SW480 (cell line): ENCODE data around the gene IZUMO3.
"Not testable (repeated sequence)": the region's sequence is repeated elsewhere in the genome, so short reads cannot be mapped to it uniquely, and the experiment has no call there.

Experiments used
- DNase-seq: peaks from one replicate; pipeline ENCODE4 v3.0.0-alpha.2; 2016; ENCODE audit warnings: low spot score

IZUMO3 gene

GRCh38 chr9:24545847-24546522 lies at the start of gene IZUMO3:
IZUMO3 (minus strand) TSS chr9:24545897; CDS start chr9:24545649, 248 bp downstream.
- DNase-seq = no peak

GRCh38 chr9:24594234-24594850 lies 48.6 kb upstream of the IZUMO3 start:
- DNase-seq = peak; percentile 45

- no peak for DNase-seq
Observed at GRCh38 chr9:24590432-24590831, 44.7 kb upstream of the IZUMO3 start.

- no peak for DNase-seq
Observed at GRCh38 chr9:24587883-24588282, 42.2 kb upstream of the IZUMO3 start.

GRCh38 chr9:24582146-24583126 lies 36.7 kb upstream of the IZUMO3 start:
- DNase-seq = no peak

GRCh38 chr9:24580005-24580404 lies 34.3 kb upstream of the IZUMO3 start:
- not testable (repeated sequence) for DNase-seq

GRCh38 chr9:24572406-24572805 lies 26.7 kb upstream of the IZUMO3 start:
- DNase-seq = no peak

GRCh38 chr9:24561957-24562356 lies 16.3 kb upstream of the IZUMO3 start:
- no peak for DNase-seq

GRCh38 chr9:24553183-24553552 lies 7.5 kb upstream of the IZUMO3 start:
- DNase-seq = no peak

GRCh38 chr9:24552526-24553182 lies 7.0 kb upstream of the IZUMO3 start:
- DNase-seq = no peak

GRCh38 chr9:24545285-24545684 lies 412 bp downstream of the IZUMO3 start:
- no peak for DNase-seq

GRCh38 chr9:24518545-24518944 lies 27.2 kb downstream of the IZUMO3 start:
- no peak for DNase-seq

- no peak for DNase-seq
Observed at GRCh38 chr9:24516463-24516862, 29.2 kb downstream of the IZUMO3 start.

- no peak for DNase-seq
Observed at GRCh38 chr9:24509850-24510249, 35.8 kb downstream of the IZUMO3 start.

- no peak for DNase-seq
Observed at GRCh38 chr9:24504521-24504920, 41.2 kb downstream of the IZUMO3 start.

- DNase-seq = no peak
Observed at GRCh38 chr9:24502206-24502937, 43.3 kb downstream of the IZUMO3 start.

GRCh38 chr9:24500761-24501160 lies 44.9 kb downstream of the IZUMO3 start:
- DNase-seq = no peak

GRCh38 chr9:24498632-24499031 lies 47.1 kb downstream of the IZUMO3 start:
- DNase-seq = no peak

- DNase-seq = no peak
Observed at GRCh38 chr9:24497671-24498070, 48.0 kb downstream of the IZUMO3 start.
